Heart left ventricle (tissue), 13 donors: ENCODE results near the gene PPP1R12C.

Experiments
- POLR2A ChIP-seq, 2 donors: fragments of 450-650 bp; IDR thresholded peaks; one replicate each; pipeline ENCODE4 v1.6.1; 2017; ENCODE audit warnings: antibody characterized with exemption in 2 of 2, mild to moderate bottlenecking in 2 of 2, moderate library complexity in 2 of 2
- TF ChIP-seq, protein P1 (sequence below), 12 donors: fragments of 200-600 bp; sonication (generic) in 4 of 12; IDR thresholded peaks; one replicate each; pipeline versions ENCODE4 v1.5.0 to v1.8.0; 2018 to 2022; ENCODE audit warnings: antibody characterized with exemption in 12 of 12, mild to moderate bottlenecking in 5 of 12
- donor health status: ischemic (EF 13 %, LVEDD 7.1; RV severe dilation, severe dysfunction).
- donor health status: DM: no; HTN: yes; CAD: no.
- donor health status: DM: no; HTN: no; CAD: no.
- donor health status: ischemic (EF 25% LVEDD 6.9; RV normal size, moderate dysfunction).
- donor health status: ischemic (EF 25% LVEDD 5.7; RV mildly dilated, moderate dysfunction).
- donor health status: ischemic (EF 35%, LVEDD 5.7; RV mildly dilated, moderate dysfunction).
- donor health status: nonischemic (EF 11% LVEDD 7.7; RV severe dilation, severe dysfunction).
- donor health status: DM: yes; HTN: yes; CAD: no.
- donor health status: PGD.
- donor health status: ischemic (EF 29% LVEDD 5.4; RV normal size, mild dysfunction).
- donor health status: nonischemic (EF 23%, LVEDD 6.1; RV moderate dilation, normal function).

DNA sequence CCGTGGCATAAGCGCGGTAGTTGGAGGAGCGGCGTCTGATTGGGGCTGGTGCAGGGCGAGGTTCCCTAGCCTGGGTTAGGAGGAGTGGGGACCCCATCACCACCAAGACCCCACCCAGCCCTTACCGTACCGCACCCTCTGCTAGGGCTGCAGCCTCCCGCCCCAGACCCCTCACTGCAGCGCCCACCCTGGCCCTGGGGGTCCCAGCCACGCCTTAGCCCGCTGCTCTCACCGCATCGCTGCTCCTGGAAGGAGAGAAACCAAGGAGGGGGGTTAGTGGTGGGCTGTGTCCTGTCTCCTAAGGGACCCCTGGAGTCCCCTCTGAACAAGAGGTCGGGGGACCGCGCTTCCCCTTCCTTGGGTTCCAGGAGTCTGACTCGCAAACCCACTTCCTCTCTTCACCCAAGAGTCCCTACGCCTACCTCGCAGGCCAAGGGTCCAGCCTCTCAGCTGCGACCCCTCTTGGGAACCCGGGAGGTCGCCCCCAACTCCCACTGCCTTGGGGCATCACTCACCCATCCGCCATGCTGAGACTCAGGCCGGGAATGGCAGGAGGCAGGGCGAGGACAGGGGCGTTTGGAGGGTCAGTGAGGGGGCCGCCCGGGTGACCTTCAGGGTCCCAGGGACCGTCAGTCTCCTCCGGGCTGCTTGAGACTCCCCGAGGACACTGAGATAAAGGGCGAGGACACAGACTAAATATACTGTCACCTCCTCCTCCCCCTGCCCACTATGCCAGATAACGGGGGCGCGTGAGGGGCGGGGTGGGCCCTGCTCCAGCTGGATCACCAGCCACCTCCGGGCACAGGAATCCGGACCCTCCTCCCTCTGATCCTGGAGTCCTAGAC is 39.8 kb upstream of the PPP1R12C start, which contains the start of gene TNNI3:
- TF ChIP-seq, protein P1, sequence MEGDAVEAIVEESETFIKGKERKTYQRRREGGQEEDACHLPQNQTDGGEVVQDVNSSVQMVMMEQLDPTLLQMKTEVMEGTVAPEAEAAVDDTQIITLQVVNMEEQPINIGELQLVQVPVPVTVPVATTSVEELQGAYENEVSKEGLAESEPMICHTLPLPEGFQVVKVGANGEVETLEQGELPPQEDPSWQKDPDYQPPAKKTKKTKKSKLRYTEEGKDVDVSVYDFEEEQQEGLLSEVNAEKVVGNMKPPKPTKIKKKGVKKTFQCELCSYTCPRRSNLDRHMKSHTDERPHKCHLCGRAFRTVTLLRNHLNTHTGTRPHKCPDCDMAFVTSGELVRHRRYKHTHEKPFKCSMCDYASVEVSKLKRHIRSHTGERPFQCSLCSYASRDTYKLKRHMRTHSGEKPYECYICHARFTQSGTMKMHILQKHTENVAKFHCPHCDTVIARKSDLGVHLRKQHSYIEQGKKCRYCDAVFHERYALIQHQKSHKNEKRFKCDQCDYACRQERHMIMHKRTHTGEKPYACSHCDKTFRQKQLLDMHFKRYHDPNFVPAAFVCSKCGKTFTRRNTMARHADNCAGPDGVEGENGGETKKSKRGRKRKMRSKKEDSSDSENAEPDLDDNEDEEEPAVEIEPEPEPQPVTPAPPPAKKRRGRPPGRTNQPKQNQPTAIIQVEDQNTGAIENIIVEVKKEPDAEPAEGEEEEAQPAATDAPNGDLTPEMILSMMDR (IDR thresholded peaks at IDR 0.05) = no peak
- TF ChIP-seq POLR2A (IDR thresholded peaks at IDR 0.05) = peak; percentile 67 to 86
